HG02763 (cell line): ENCODE data around the gene SLC9C2.
"Not testable (repeated sequence)": the region's sequence is repeated elsewhere in the genome, so short reads cannot be mapped to it uniquely, and the experiment has no call there.

ENCODE experiments used
- ATAC-seq: cut with Tn5 transposase; IDR thresholded peaks from one replicate; pipeline ENCODE4 v1.9.1; 2021; ENCODE audit warnings: mild to moderate bottlenecking, moderate library complexity; ENCODE audit not compliant: unreplicated experiment

Gene SLC9C2, protein sequence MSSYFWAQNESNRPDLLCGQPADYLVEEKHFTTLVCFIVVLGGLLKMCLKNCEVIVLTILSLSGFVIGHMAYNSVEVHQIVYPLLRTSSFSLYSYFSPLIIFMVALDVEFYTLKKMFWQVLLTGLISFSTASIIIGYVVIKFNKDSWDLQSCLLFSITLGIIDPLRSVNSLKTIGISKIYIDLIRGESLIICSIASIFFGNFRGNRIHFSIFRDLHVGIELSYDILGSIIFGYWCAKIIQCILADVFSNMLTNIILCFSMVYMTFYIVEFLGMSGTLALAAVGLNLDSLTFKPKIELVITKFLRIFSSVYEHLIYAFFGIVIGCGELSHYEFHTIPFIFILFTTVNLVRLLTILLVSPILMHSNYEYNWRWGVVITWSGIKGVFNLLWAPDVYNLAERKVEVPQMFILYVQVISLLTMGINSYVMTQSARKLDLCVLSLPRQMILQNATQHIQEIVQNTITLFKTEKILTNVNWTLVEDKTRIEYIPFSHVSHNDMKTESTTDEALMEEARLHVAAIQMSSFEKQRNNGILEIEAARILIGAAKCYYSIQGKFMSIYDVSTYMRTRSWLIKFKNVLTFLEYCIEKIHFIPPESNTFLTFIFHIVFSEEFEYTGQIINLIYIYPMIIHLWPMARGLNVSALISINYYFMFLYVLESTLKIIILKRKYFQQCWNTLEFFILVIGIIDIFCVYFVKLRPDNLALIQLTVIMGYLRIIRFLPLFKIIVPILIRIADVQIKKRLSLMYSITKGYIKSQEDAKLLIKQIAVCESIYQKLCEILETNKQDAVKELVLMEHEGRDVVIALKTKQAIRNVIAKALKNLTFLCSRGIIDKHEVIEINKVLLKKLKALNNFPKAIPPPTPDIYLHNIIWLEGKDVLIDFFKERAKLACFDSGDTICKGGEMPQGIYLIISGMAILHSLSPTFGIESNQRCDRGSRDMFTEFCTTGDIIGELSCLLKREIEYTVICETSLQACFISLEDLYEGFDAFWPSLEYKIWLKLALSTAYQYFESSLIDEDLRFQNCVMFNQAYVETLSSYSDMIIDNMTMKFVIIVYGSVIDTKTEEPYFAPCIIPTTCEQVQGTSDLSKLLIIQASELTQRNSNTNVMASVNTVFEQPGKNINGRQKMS

DNA sequence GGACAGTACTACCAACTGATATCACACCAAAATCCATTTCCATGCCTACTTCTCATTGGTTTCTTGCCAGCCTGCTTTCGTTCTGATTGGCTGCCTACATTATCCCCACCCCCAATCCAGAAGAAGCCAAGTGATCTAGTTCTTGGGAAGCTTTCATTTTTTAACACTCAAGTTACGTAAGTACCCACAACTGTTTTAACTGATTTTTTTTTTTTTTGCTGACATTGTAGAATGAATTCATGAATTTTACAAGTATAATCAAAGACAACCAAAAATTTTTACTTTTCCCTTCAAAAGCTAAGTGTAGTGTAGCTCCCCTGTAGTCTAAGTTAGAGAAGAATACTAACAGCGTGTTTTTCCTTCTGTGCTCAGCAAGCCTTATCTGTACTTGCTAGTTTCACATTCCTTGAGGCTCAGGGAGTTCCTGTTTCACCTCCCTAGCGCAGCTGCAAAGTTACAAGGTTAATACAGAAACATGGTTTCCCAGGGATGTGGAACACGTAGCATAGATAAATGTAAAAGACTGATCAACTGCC, at the start of gene SLC9C2:
Gene SLC9C2, minus strand, starts transcription at position 17 of the 536 bp plus-strand sequence. CDS start 1,296 bp downstream, outside the sequence.
- no peak for ATAC-seq

DNA sequence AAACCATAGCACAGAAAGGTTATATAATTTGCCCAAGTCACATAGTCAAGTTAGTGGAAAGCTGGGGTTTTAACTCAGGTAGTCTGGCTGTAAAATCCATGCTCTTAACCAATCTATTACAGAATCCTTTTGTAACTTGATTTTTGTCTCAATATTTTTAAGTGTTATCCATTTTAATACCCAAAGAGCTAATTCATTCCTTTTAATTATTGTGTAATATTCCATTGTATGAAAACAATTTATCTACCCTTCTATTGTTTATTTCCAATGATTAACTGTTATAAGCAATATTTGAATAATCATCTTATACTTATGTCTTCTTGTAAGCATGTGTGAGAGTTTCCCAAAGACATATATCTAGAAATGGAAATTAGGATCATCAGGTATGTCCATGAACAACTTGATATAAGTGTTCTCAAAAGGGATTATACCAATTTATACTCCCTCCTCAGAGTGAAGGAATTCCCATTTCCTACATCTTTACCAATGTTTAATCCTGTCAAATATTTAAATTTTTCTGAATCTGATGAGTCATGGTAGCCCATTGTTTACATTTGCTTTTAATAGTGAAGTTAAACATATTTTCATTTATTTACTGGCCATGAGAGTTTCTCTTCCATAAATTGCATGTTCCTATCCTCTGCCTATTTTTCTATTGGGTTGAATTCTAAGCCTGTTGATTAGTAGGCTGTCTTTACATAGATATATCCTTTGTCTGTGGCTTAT, 46.2 kb upstream of the SLC9C2 start:
- no peak for ATAC-seq

DNA sequence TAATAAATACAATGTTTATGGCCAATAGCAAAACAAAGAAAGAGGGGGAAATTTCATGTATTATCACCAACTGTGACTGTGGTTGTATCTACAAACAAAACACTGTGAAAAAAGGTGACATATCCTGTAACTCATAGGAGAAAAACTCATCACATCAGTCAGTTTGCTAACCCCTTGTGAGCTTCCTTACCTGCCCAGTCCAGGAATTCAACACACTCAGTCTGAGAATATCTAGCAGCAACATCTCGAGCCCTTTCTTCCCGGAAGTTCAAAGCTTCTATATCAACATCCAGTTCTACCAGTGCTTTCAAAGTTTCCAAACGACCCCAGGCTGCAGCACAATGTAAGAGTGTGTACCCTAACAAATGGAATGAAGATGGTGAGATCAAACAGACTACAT, 43.8 kb upstream of the SLC9C2 start:
- ATAC-seq = no peak

DNA sequence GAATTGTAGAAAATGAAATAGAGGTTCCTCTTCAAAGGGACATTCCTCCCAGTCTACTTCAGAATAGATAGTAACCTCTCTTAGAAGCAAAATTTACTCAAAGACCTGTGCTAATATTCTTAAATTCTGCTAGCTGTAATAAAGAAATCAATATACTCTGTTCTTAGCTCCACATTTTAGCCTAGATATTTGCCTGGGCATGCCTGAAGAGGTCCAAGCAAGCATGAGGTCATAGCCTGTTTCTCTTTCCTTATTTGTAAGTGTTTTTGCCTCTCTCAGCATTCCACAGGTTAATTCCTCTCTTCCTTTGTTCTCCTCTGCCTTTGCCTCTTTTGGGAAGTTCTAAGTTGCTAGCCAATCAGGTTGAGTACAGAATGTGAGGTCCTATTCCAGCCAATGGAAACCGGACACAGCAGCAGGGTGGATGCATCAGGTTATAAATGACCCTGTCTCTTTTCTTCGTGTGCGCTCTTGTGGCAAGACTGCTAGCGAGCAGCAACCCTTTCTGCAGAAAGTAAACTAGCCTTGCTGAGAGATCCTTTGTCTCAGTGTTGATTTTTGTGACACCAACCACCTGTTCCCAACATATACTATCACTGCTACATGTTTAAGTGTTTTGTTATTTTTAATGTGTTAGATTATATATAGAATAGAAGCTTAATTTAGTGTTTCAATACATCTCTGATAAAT, 39.7 kb upstream of the SLC9C2 start:
- ATAC-seq = not testable (repeated sequence)

DNA sequence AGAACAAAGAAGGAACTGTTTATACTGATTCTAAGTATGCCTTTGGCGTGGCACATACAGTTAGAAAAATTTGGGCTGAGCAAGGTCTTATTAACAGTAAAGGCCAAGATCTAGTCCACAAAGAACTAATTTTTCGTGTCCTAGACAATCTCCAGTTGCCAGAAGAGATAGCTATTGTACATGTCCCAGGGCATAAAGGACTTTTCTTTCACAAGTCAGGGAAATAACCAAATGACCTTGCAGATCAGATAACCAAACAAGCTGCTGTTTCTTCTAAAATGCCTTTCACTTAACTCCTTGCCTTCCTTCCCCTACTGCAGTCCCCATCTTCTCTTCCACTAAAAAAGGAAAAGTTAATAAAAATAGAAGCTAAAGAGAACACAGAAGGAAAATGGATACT, 36.2 kb upstream of the SLC9C2 start:
- no peak for ATAC-seq

DNA sequence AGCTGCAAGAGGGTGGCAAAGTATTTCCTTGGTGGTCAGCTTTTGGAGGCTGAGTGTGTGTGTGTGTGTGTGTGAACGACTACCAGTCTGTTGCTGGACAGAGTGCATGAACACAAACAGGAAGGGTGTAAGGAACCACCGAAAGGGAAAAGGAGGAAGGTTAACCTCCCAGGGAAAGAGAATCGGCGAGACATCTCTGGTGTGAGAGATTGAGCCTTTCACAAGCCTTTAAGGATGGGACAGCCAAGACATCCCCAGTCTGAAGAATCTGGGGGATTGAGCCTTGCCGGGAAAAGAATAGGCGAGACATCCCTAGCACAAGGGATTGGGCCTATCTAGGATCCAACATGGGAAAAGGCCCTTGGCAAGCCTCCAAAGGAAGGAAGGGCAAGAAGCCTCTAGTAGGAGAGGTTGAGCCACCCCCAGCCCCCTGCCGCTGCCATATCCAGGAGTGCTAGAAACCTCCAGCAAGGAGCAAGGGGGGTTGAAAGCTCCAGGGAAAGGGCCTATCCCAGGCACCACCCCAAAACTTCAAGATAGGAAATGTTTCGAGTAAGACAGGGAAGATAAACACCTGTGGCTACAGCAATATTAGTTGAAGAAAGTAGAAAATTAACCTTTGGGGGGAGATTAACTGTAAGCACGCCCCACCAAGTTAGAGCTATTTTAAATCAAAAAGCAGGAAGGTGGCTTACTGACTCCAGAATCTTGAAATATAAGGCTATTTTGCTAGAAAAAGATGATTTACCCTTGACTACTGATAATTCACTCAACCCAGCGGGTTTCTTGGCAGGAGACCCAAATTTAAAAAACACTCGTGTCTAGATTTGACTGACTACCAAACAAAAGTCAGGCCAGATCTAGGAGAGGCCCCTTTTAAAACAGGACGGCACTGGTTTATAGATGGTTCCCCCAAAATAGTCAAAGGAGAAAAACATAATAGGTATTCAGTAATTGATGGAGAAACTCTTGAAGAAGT, 35.5 kb upstream of the SLC9C2 start:
- no peak for ATAC-seq

DNA sequence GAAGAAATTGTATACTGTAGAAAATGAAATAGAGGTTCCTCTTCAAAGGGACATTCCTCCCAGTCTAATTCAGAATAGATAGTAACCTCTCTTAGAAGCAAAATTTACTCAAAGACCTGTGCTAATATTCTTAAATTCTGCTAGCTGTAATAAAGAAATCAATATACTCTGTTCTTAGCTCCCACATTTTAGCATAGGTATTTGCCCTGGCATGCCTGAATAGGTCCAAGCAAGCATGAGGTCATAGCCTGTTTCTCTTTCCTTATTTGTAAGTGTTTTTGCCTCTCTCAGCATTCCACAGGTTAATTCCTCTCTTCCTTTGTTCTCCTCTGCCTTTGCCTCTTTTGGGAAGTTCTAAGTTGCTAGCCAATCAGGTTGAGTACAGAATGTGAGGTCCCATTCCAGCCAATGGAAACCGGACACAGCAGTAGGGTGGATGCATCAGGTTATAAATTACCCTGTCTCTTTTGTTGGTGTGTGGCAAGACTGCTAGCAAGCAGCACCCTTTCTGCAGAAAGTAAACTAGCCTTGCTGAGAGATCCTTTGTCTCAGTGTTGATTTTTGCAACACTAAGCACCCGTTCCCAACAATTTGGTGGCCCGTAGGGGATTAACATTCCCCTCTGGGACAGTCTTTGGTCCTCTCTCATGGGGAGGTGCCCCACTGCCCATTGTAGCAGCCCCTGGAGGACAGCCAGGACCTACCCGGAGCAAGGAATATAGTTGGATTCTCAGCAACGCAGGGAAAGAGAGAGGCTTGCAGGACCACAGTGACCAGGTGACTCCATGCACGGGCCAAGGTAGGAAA, 34.6 kb upstream of the SLC9C2 start:
- not testable (repeated sequence) for ATAC-seq

DNA sequence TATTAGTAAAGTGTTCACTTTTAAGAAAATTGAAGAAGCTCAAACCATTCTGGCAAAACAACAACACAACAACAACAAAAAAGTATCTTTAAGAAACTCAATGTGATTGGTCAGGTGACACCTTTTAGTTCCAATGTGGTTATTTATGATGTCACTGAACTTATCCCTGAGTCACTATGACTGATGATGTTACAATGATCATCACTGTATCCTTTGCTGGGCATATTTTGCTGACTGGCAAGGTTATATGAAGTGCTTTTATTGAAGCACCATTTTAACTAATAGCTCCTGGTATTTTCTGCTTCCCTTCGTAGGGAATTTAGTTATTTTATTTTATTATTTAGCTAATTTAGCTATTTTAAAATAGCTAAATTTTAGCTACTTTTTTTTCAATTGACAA, 32.2 kb upstream of the SLC9C2 start, which contains the start of gene TEX50:
Gene TEX50, plus strand, starts transcription at position 223 of the 400 bp plus-strand sequence. CDS start 184 bp downstream, outside the sequence.
- ATAC-seq = no peak

DNA sequence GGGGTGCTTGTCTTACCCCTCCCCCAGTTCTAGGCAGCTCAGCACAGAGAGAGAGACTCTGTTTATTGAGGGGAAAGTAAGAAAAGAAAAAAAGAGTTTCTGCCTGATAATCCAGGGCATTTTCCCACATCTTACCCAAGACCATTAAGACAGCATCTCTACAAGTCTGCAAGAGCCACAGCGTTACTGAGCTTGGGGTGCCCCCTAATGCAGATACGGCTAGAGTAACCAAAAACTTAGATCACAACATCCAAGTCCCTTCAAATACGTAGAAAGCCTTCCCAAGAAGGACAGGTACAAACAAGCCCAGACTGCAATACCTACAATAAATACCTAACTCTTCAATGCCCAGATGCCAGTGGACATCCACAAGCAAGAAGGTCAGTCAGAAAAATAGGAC, 26.0 kb upstream of the SLC9C2 start:
- ATAC-seq = no peak

DNA sequence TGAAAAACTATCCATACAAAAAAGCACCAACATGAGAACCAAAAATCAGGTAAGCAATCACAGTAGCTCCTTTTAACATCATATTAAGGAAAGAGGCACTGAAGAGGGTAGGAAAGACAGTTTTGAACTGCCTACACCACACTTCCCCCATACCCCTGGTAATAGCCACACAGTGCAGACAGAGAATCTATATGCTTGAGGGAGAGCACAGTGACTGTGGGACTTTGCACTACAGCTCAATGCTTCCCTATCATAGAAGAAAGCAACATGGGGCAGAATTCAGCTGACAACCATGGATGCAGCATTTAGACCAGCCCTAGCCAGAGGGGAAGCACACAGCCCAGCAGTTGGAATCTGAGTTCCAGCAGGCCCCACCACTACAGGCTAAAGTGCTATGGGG, 24.4 kb upstream of the SLC9C2 start:
- no peak for ATAC-seq

DNA sequence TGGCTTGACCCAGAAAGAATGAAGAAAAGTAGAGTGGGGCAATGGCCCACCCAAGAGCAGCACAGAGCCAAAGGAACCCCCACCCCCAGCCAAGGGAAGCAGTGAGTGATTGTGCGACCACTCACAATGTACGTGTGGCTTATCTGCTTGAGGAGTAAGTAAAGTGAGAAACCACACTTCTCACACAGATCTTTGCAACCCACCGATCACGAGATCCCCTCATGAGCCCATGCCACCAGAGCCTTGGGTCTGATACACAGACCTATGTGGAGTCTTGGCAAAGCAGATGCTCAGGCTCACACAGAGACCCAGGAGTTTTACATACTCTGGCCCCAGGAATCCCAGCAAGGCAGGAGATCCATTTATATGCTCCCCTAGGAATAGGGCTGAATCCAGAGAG, 14.0 kb upstream of the SLC9C2 start:
- no peak for ATAC-seq

DNA sequence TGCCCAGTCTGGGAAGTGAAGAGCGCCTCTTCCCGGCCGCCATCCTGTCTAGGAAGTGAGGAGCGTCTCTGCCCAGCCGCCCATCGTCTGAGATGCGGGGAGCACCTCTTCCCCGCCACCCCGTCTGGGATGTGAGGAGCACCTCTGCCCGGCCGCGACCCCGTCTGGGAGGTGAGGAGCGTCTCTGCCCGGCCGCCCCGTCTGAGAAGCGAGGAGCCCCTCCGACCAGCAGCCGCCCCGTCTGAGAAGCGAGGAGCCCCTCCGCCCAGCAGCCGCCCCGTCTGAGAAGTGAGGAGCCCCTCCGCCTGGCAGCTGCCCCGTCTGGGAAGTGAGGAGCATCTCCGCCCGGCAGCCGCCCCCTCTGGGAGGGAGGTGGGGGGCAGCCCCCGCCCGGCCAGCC, 10.2 kb upstream of the SLC9C2 start:
- not testable (repeated sequence) for ATAC-seq

DNA sequence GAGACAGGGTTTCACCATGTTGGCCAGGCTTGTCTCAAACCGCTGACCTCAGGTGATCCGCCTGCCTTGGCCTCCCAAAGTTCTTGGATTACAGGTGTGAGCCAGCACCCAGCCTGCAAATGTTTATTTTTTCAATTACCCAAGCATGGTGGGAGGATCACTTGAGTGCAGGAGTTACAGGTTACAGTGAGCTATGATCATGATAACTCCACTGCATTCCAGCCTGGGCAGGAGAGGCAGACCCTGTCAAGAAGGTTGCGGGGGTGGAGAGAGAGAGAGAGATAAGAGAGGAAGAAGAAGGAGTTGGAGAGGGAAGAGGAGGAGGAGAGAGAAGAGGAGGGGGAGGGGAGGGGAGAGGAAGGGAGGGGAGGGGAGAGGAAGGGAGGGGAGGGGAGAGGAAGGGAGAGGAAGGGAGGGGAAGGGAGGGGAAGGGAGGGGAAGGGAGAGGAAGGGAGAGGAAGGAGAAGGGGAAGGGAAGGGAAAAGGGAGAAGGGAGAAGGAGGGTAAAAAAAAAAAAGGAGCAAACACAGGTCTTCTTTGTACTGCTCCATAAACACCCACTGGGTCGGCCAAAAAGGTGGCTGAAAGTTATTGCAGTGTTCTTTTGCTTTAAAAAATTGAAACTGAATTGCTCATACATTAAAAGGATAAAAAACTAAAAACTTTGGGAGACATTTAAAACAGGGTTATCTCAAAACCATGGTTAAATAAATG, 5.8 kb upstream of the SLC9C2 start:
- no peak for ATAC-seq

DNA sequence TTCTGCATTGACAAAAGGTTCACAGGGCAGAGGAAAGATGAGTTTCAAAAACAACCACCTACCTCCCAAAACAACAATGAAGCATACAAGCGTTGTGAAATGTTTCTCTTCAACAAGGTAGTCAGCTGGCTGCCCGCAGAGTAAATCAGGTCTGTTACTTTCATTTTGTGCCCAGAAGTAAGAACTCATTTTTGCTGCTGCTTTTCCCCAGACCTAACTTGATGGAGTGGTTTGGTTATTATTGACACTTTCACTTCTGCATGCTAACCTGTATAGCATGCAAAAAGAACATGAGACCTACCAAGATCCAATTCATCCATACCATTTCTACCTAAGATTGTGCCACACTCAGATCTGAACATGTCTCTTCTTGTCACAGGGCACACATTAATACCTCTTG, 1.3 kb downstream of the SLC9C2 start:
- no peak for ATAC-seq

DNA sequence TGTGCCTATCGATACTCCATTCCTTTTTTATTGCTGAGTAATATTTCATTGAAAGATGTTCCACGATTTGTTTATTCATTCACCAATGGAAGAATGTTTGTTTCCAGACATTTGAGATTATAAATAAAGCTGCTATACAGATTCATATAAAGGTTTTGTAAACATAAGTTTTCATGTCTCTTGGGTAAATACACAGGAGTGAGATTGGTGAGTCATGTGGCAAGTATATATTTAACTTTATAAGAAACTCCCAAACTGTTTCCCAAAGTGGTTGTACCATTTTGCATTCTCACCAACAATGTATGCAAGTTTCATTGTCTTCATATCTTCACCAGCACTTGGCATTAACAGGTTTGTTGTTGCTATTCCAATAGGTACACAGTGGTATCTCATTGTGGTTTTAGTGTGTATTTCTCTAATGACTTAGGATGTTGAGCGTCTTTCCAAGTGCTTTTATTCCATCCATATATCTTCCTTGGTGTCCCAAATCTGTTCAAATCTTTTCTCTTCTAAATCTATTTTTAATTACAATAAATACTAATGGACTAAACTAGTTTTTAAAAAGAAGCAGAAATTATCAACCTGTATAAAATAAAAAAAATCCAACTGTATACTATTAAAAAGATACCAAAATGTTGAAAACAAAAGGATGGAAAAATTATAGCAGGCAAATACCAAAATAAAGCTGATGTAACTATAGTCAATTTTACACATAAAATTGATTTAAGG, 6.6 kb downstream of the SLC9C2 start:
- no peak for ATAC-seq

DNA sequence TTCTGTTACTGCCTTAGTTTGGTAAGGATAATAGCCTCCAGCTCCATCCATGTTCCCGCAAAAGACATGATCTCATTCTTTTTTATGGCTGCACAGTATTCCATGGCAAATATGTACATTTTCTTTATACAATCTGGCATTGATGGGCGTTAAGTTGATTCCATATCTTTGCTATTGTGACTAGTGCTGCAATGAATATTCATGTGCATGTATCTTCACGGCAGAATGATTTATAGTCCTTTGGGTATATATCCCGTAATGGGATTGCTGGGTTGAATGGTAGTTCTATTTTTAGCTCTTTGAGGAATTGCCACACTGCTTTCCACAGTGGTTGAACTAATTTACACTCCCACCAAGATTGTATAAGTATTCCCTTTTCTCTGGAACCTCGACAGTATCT, 11.7 kb downstream of the SLC9C2 start:
- ATAC-seq = not testable (repeated sequence)
